Measurements from ENCODE around the gene ODF2L. TPM values are rescaled to one million over a fixed set of nuclear protein-coding genes. Genes with fewer than 3 reads are reported as not detected.
"Not testable (repeated sequence)": the region's sequence is repeated elsewhere in the genome, so short reads cannot be mapped to it uniquely, and the experiment has no call there.

The ODF2L gene
- total RNA-seq, 1 experiment from 2014 or later: 14.8 TPM

- no peak overlapping the region for H3K4me3 ChIP-seq (ENCODE audit: insufficient read depth, low read depth, low read length)
- H3K36me3 ChIP-seq (replicated peaks; ENCODE audit: control insufficient read depth, insufficient read depth, low read length): no peaks in the 10 kb centered on the region
- DNase-seq: no peak
- no peaks in the 10 kb centered on the region for H3K27me3 ChIP-seq (ENCODE audit: control insufficient read depth, insufficient read depth, low read length)
These were observed 30.2 kb downstream of the ODF2L start for GRCh38 chr1:86365896-86366295.

GRCh38 chr1:86362807-86363206 is 33.3 kb downstream of the ODF2L start:
- no peaks in the 10 kb centered on the region for H3K27me3 ChIP-seq (ENCODE audit: control insufficient read depth, insufficient read depth, low read length)
- DNase-seq: no peak
- H3K36me3 ChIP-seq (replicated peaks; ENCODE audit: control insufficient read depth, insufficient read depth, low read length): no peaks in the 10 kb centered on the region
- H3K4me3 ChIP-seq (ENCODE audit: insufficient read depth, low read depth, low read length): no peak overlapping the region

- H3K27me3 ChIP-seq (ENCODE audit: control insufficient read depth, insufficient read depth, low read length): no peaks in the 10 kb centered on the region
- peaks cover 1% of the 10 kb centered on the region; the same call in 1 of the 2 replicates for H3K36me3 ChIP-seq (replicated peaks; ENCODE audit: control insufficient read depth, insufficient read depth, low read length)
- H3K4me3 ChIP-seq (ENCODE audit: insufficient read depth, low read depth, low read length): no peak overlapping the region
- DNase-seq: no peak
These were observed 38.3 kb downstream of the ODF2L start for GRCh38 chr1:86357796-86358195.

- peaks cover 1% of the 10 kb centered on the region; the same call in 1 of the 2 replicates for H3K36me3 ChIP-seq (replicated peaks; ENCODE audit: control insufficient read depth, insufficient read depth, low read length)
- DNase-seq: no peak
These were observed 39.9 kb downstream of the ODF2L start for GRCh38 chr1:86356247-86356646.

GRCh38 chr1:86352086-86352485 is 44.0 kb downstream of the ODF2L start:
- no peak overlapping the region for H3K4me3 ChIP-seq (ENCODE audit: insufficient read depth, low read depth, low read length)
- peaks cover 1% of the 10 kb centered on the region; the same call in 1 of the 2 replicates for H3K36me3 ChIP-seq (replicated peaks; ENCODE audit: control insufficient read depth, insufficient read depth, low read length)
- DNase-seq: no peak
- no peaks in the 10 kb centered on the region for H3K27me3 ChIP-seq (ENCODE audit: control insufficient read depth, insufficient read depth, low read length)

More at GRCh38 chr1:86356247-86356646, 39.9 kb downstream of the ODF2L start:
- Histone ChIP-seq H3K4me3 (ENCODE audit: insufficient read depth, low read depth, low read length) (no peak overlapping the region), H3K27me3 (ENCODE audit: control insufficient read depth, insufficient read depth, low read length) (no peaks in the 10 kb centered on the region)

- DNase-seq; H3K36me3 ChIP-seq (replicated peaks; ENCODE audit: control insufficient read depth, insufficient read depth, low read length); H3K4me3 ChIP-seq (ENCODE audit: insufficient read depth, low read depth, low read length); H3K27me3 ChIP-seq (ENCODE audit: control insufficient read depth, insufficient read depth, low read length): not testable (repeated sequence)
These were observed 45.9 kb downstream of the ODF2L start for GRCh38 chr1:86350230-86350629.

- no peak for DNase-seq
- H3K27me3 ChIP-seq (ENCODE audit: control insufficient read depth, insufficient read depth, low read length): no peaks in the 10 kb centered on the region
- H3K36me3 ChIP-seq (replicated peaks; ENCODE audit: control insufficient read depth, insufficient read depth, low read length): no peaks in the 10 kb centered on the region
- no peak overlapping the region for H3K4me3 ChIP-seq (ENCODE audit: insufficient read depth, low read depth, low read length)
These were observed 49.7 kb downstream of the ODF2L start for GRCh38 chr1:86346388-86346787.

GRCh38 chr1:86345042-86345441 is 51.1 kb downstream of the ODF2L start:
- Histone ChIP-seq H3K36me3 (replicated peaks; ENCODE audit: control insufficient read depth, insufficient read depth, low read length) (no peaks in the 10 kb centered on the region), H3K4me3 (ENCODE audit: insufficient read depth, low read depth, low read length) (no peak overlapping the region), H3K27me3 (ENCODE audit: control insufficient read depth, insufficient read depth, low read length) (no peaks in the 10 kb centered on the region)
- DNase-seq: no peak

- Histone ChIP-seq H3K36me3 (replicated peaks; ENCODE audit: control insufficient read depth, insufficient read depth, low read length) (no peaks in the 10 kb centered on the region), H3K27me3 (ENCODE audit: control insufficient read depth, insufficient read depth, low read length) (no peaks in the 10 kb centered on the region), H3K4me3 (ENCODE audit: insufficient read depth, low read depth, low read length) (no peak overlapping the region)
- DNase-seq: no peak
These were observed 56.2 kb downstream of the ODF2L start for GRCh38 chr1:86339906-86340305.

GRCh38 chr1:86339014-86339812 is 56.9 kb downstream of the ODF2L start:
- DNase-seq: no peak
- H3K27me3 ChIP-seq (ENCODE audit: control insufficient read depth, insufficient read depth, low read length): no peaks in the 10 kb centered on the region
- no peak overlapping the region for H3K4me3 ChIP-seq (ENCODE audit: insufficient read depth, low read depth, low read length)
- no peaks in the 10 kb centered on the region for H3K36me3 ChIP-seq (replicated peaks; ENCODE audit: control insufficient read depth, insufficient read depth, low read length)

- Histone ChIP-seq H3K27me3 (ENCODE audit: control insufficient read depth, insufficient read depth, low read length) (no peaks in the 10 kb centered on the region), H3K36me3 (replicated peaks; ENCODE audit: control insufficient read depth, insufficient read depth, low read length) (no peaks in the 10 kb centered on the region), H3K4me3 (ENCODE audit: insufficient read depth, low read depth, low read length) (no peak overlapping the region)
- DNase-seq: no peak
These were observed 60.2 kb downstream of the ODF2L start for GRCh38 chr1:86335916-86336315.

- no peak for DNase-seq
- H3K27me3 ChIP-seq (ENCODE audit: control insufficient read depth, insufficient read depth, low read length): no peaks in the 10 kb centered on the region
- no peaks in the 10 kb centered on the region for H3K36me3 ChIP-seq (replicated peaks; ENCODE audit: control insufficient read depth, insufficient read depth, low read length)
- H3K4me3 ChIP-seq (ENCODE audit: insufficient read depth, low read depth, low read length): no peak overlapping the region
These were observed 70.9 kb downstream of the ODF2L start for GRCh38 chr1:86325264-86325663.

- Histone ChIP-seq H3K4me3 (ENCODE audit: insufficient read depth, low read depth, low read length) (no peak overlapping the region), H3K27me3 (ENCODE audit: control insufficient read depth, insufficient read depth, low read length) (no peaks in the 10 kb centered on the region), H3K36me3 (replicated peaks; ENCODE audit: control insufficient read depth, insufficient read depth, low read length) (no peaks in the 10 kb centered on the region)
- DNase-seq: no peak
These were observed 71.8 kb downstream of the ODF2L start for GRCh38 chr1:86324130-86324822.

- DNase-seq: no peak
- no peaks in the 10 kb centered on the region for H3K36me3 ChIP-seq (replicated peaks; ENCODE audit: control insufficient read depth, insufficient read depth, low read length)
- H3K27me3 ChIP-seq (ENCODE audit: control insufficient read depth, insufficient read depth, low read length): no peaks in the 10 kb centered on the region
- H3K4me3 ChIP-seq (ENCODE audit: insufficient read depth, low read depth, low read length): no peak overlapping the region
These were observed 73.9 kb downstream of the ODF2L start for GRCh38 chr1:86322241-86322640.

GRCh38 chr1:86318436-86318835 is 77.7 kb downstream of the ODF2L start:
- H3K4me3 ChIP-seq (ENCODE audit: insufficient read depth, low read depth, low read length): no peak overlapping the region
- H3K27me3 ChIP-seq (ENCODE audit: control insufficient read depth, insufficient read depth, low read length): no peaks in the 10 kb centered on the region
- H3K36me3 ChIP-seq (replicated peaks; ENCODE audit: control insufficient read depth, insufficient read depth, low read length): no peaks in the 10 kb centered on the region
- no peak for DNase-seq
